DOHH2 (cell line): ENCODE measurements around the gene PITRM1.

Source experiments
- CTCF ChIP-seq: fragments of 200-600 bp; sonication (generic); IDR thresholded peaks from one replicate; pipeline ENCODE4 v1.5.1; 2014; ENCODE audit warnings: antibody characterized with exemption, mild to moderate bottlenecking, low read depth, low read length; ENCODE audit not compliant: poor library complexity, severe bottlenecking
- EZH2phosphoT487 ChIP-seq: fragments of 200-600 bp; sonication (generic); IDR thresholded peaks from 2 replicates; pipeline ENCODE4 v1.6.1; 2017; ENCODE audit warnings: borderline replicate concordance, mild to moderate bottlenecking, antibody characterized with exemption, low read length, moderate library complexity, mixed read lengths

GRCh38 chr10:3195726-3196125 lies 23.1 kb upstream of the PITRM1 start:
- TF ChIP-seq CTCF (no peak), EZH2phosphoT487 (no peak)
